Hindlimb muscle (tissue), 1 donor: ENCODE data around the gene USP34. TPM values are rescaled to one million over a fixed set of nuclear protein-coding genes. Genes with fewer than 3 reads are reported as not detected.
A peak's percentile ranks its signal among the peaks of the same experiment; 100 is the strongest.

Source experiments
- DNase-seq: peaks from one replicate; pipeline ENCODE4 v3.0.0-alpha.2; 2013
- polyA plus RNA-seq: library from polyadenylated mRNA; unstranded; fragments of 120-200 nt; gene quantifications from one replicate; pipeline ENCODE4 v1.2.1, GENCODE V29; 2013; ENCODE audit not compliant: insufficient read length

USP34 gene
- polyA plus RNA-seq, 1 donor, result 75.2 TPM

GRCh38 chr2:61295981-61296380, 174.9 kb downstream of the USP34 start:
- no peak for DNase-seq

GRCh38 chr2:61291851-61292575, 178.9 kb downstream of the USP34 start:
- DNase-seq, result no peak

- DNase-seq, result no peak
Observed at GRCh38 chr2:61288070-61288841, 182.6 kb downstream of the USP34 start.

GRCh38 chr2:61287254-61287653, 183.6 kb downstream of the USP34 start:
- no peak for DNase-seq

- DNase-seq, result no peak
Observed at GRCh38 chr2:61283443-61284160, 187.3 kb downstream of the USP34 start.

GRCh38 chr2:61282104-61282590, 188.7 kb downstream of the USP34 start:
- no peak for DNase-seq

GRCh38 chr2:61281321-61281720, 189.6 kb downstream of the USP34 start:
- no peak for DNase-seq

- DNase-seq, result no peak
Observed at GRCh38 chr2:61277756-61278155, 193.1 kb downstream of the USP34 start.

- DNase-seq, result no peak
Observed at GRCh38 chr2:61275575-61276184, 195.2 kb downstream of the USP34 start.

GRCh38 chr2:61272421-61273070, 198.3 kb downstream of the USP34 start:
- no peak for DNase-seq

- peak; percentile 4 for DNase-seq
Observed at GRCh38 chr2:61268249-61268648, 202.6 kb downstream of the USP34 start.

GRCh38 chr2:61266632-61267505, 204.0 kb downstream of the USP34 start:
- no peak for DNase-seq

GRCh38 chr2:61263830-61264229, 207.1 kb downstream of the USP34 start:
- no peak for DNase-seq

- no peak for DNase-seq
Observed at GRCh38 chr2:61262699-61263098, 208.2 kb downstream of the USP34 start.

- DNase-seq, result no peak
Observed at GRCh38 chr2:61257446-61257845, 213.4 kb downstream of the USP34 start.

- DNase-seq, result no peak
Observed at GRCh38 chr2:61255580-61256437, 215.1 kb downstream of the USP34 start.

GRCh38 chr2:61254536-61254935, 216.4 kb downstream of the USP34 start:
- DNase-seq, result no peak

- DNase-seq, result no peak
Observed at GRCh38 chr2:61253136-61253535, 217.8 kb downstream of the USP34 start.

- no peak for DNase-seq
Observed at GRCh38 chr2:61252031-61252430, 218.9 kb downstream of the USP34 start.

GRCh38 chr2:61249521-61250071, 221.3 kb downstream of the USP34 start:
- no peak for DNase-seq
